Measurements from ENCODE around the gene ATXN10.

ATXN10 gene

DNA sequence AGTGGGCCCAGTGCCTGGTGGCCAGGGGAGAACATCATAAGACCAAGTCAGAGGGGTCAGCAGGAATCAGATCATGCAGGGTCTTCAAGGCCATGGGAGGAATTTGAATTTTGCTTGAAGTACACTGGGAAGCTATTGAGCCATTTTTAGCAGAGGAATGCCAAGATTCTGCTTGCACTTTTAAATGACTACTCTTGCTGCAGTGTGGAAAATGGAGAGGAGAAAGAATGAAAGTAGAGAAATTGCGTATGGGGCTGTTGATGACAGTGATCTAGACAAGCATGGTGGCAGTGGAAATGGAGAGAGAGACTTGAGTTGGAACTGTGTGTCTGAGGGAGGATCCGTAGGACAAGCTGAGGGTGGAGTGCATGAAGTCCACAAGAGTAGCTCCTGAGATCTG lies 177.3 kb downstream of the ATXN10 start:
- no peak for DNase-seq (ENCODE audit: low read depth)

DNA sequence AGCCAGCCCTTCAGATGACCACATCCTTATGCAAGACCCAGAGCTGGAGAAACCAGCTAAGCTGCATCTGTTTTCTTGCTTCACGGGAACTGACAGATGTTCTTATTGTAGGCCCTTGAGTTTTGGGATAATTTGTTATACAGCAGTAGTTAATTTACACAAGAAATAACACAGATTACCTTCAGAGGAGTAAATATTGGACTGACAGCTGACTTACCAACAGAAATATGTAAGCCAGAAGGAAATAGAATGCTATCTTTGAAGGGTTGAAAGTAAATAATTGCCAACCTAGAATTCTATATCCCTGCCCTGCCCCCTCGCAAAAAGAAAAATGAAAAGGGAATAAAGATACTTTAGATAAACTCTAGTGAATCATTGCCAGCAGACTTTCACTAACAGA lies 181.2 kb downstream of the ATXN10 start:
- TF ChIP-seq, protein P1, sequence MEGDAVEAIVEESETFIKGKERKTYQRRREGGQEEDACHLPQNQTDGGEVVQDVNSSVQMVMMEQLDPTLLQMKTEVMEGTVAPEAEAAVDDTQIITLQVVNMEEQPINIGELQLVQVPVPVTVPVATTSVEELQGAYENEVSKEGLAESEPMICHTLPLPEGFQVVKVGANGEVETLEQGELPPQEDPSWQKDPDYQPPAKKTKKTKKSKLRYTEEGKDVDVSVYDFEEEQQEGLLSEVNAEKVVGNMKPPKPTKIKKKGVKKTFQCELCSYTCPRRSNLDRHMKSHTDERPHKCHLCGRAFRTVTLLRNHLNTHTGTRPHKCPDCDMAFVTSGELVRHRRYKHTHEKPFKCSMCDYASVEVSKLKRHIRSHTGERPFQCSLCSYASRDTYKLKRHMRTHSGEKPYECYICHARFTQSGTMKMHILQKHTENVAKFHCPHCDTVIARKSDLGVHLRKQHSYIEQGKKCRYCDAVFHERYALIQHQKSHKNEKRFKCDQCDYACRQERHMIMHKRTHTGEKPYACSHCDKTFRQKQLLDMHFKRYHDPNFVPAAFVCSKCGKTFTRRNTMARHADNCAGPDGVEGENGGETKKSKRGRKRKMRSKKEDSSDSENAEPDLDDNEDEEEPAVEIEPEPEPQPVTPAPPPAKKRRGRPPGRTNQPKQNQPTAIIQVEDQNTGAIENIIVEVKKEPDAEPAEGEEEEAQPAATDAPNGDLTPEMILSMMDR (conservative IDR thresholded peaks at IDR 0.05; ENCODE audit: low read length), result no peak
- no peak for DNase-seq (ENCODE audit: low read depth)
- no peak overlapping the region for H3K4me3 ChIP-seq (ENCODE audit: low read length)

More for the DNA sequence above, 177.3 kb downstream of the ATXN10 start:
- TF ChIP-seq, protein P1 (conservative IDR thresholded peaks at IDR 0.05; ENCODE audit: low read length), result no peak
- H3K4me3 ChIP-seq (ENCODE audit: low read length), result no peak overlapping the region

DNA sequence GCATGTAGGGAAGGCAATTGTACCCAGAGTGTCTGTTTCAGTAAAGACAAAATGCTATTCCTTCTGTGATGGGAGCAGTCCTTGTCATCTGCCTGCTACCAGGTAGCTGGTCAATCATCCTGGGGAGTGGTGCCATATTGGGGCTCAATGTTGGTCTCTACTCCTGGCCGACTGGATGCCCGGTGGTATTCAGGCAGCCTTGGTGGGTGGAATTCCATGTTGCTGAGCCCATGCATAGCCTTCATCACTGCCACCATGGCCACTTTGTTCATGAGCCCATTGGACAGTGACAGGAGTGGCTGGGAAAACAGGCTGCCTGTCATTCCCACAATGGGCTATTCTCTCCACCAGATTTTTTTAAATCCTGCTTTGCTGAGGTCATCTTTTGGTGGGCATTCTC lies 184.3 kb downstream of the ATXN10 start:
- no peak for DNase-seq (ENCODE audit: low read depth)
- no peak overlapping the region for H3K4me3 ChIP-seq (ENCODE audit: low read length)
- TF ChIP-seq, protein P1 (conservative IDR thresholded peaks at IDR 0.05; ENCODE audit: low read length), result no peak

DNA sequence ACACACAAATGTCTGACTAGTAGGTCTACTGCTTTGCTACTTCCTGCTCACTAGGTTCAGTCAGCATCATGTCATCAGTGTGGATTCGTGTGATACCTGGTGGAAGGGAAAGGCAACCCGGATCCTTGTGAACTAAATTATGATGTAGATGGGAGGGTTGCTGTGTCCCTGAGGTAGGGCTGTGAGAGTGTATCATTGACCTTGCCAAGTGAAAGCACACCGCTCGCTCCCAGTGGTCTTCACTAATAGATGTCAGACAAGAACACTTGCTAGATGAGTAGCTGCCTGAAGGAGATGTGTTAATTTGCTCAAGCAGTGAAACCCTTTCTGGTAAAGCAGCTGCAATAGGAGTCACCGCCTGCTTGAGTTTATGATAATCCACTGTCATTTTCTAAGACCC lies 185.9 kb downstream of the ATXN10 start:
- H3K4me3 ChIP-seq (ENCODE audit: low read length), result no peak overlapping the region
- DNase-seq (ENCODE audit: low read depth), result no peak
- TF ChIP-seq, protein P1 (conservative IDR thresholded peaks at IDR 0.05; ENCODE audit: low read length), result no peak

DNA sequence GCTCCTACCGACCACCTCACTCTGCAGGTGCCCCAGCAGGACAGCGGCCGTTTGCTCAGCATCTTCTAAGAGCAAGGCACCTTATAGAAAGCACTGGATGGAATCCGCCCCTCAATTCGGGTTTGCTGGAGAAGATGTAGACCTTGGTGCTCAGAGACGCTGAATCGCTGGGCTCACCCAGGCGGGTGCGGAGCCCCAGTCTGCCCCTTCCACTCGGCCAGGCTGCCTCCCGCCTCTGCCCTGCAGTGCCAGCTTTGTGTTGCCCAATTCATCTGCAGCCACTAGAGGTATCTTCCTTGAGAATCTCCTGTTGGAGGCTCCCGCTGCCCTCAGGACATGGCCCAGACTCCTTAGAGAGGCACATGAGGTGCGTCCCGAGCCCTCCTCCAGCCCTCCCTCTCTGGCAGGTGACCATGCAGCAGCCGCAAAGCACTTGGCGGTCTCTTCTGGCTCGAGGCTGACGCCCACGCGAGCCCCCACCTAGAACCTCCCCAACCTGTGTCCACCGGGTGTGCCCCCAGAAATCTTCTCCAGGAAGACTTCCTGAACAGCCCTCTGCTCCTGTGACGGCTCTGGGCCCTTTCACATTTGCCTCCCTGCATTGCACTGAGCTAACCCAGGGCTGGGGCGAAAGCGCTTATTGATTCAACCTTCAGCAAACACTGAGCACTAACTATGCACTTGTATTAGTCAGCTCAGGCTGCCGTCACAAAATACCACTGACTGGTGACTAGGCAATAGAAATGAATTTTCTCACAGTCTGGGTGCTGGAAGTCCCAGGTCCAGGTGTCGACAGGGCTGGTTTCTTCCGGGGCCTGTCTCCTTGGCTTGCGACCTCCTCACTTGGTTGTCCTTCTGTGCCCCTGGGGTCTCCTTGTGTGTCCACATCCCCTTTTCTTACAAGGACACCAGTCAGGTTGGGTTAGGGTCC lies 187.9 kb downstream of the ATXN10 start:
- TF ChIP-seq, protein P1 (conservative IDR thresholded peaks at IDR 0.05; ENCODE audit: low read length), result no peak
- no peak overlapping the region for H3K4me3 ChIP-seq (ENCODE audit: low read length)
- no peak for DNase-seq (ENCODE audit: low read depth)

DNA sequence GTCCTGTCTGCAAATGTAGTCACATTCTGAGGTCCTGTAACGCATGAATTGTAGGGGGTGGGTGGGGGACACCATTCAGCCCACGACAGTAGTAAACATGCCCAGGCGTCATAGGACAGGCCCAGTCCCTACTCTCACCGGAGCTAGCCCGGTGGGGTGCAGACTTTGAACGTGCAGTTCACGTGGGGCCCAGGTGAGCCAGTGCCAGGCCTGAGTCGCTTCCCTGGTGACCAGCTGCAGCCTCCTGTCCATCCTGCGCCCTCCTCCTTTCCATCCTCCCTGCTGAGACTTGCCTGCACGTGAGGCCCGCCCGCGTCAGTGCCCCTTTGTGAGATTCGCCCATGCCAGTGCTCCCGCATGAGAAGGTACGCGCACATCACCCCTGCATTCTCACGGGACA lies 188.6 kb downstream of the ATXN10 start:
- TF ChIP-seq, protein P1 (conservative IDR thresholded peaks at IDR 0.05; ENCODE audit: low read length), result no peak
- H3K4me3 ChIP-seq (ENCODE audit: low read length), result no peak overlapping the region
- DNase-seq (ENCODE audit: low read depth), result no peak

DNA sequence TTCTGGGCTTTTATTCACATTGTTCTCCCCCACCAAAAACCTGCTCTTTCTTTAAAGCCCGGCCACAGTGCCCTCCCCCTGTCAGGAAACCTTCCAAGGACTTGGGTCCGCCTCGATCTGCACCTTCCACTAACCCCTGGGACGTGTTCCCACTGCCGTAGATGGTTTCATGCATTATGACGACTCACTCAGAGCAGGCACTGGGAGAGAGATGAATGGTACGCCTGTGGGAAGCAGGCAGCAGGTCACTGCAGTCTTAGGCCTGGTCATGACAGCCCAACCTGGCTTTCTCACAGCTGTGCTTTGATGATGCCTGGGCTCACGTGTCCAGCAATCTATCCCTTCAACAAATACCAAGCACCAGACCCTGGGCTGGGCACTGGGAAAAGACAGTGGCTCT lies 189.6 kb downstream of the ATXN10 start:
- H3K4me3 ChIP-seq (ENCODE audit: low read length), result no peak overlapping the region
- no peak for DNase-seq (ENCODE audit: low read depth)
- TF ChIP-seq, protein P1 (conservative IDR thresholded peaks at IDR 0.05; ENCODE audit: low read length), result no peak

Data from AG10803 (cell line).